Measurements from ENCODE around the gene DNAH11. TPM values are rescaled to one million over a fixed set of nuclear protein-coding genes. Genes with fewer than 3 reads are reported as not detected.
A peak's percentile ranks its signal among the peaks of the same experiment; 100 is the strongest.

The DNAH11 gene
- total and polyA plus RNA-seq, 2 donors (not counting 1 experiment from before 2014, with no cell fraction given) = 0.33 to 0.34 TPM

DNA sequence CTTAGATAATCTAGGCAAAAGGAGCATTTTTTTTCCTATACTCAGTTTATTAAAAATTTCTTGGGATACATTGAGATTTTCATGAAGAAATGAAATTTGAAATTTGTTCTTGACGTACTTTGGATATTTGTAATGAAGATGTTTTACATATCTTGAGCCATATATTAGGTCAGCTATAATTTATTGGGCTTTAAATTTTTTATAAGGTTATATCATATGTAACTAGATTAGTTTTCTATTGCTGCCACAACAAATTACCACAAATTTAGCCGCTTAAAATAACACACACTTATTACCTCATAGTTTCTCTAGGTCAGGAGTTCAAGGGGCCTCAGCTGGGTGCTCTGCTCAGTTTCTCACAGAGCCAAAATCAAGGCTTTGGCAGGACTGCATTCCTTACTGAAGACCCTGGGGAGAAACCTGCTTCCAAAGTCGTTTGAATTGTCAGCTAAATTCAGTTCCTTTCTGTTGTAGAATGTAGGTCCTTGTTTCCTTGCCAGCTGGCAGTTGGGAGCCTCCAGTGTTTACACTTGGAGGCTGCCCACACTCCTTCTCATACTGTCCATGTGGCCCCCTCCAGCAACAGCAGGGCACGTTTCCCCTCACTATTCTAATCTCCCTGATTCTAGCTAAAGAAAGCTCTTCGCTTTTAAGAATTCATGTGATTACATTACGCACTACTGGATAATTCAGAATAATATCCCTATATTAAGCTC, 42.6 kb upstream of the DNAH11 start:
- TF ChIP-seq CTCF (conservative IDR thresholded peaks at IDR 0.05 in 1 of 2, IDR thresholded peaks at IDR 0.05 in 1 of 2; ENCODE audit: low read depth in 1 of 2, low read length in 2 of 2) = no peak
- TF ChIP-seq EZH2 (IDR thresholded peaks at IDR 0.05; ENCODE audit: low read length, missing control alignments) = no peak
- H3K9me3 ChIP-seq (ENCODE audit: control insufficient read depth, insufficient read depth, low read depth, low read length) = no peaks in the 10 kb centered on the region

DNA sequence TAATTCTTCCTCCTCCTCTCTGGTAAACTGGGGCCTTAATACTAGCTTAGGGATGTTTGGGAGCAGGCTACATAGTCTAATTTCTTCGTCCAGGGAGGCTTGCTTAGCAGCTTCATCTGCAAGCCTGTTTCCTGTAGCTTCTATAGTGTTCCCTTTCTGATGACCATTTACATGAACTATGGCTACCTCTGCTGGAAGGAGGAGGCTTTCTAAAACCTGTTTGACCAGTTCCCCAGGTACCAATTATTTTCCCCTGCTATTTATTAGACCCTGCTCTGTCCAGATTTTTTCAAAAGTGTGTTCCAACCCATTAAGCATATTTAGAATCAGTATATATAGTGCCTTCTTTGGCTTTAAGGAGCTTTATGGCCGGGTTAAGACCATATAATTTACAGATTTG, 38.8 kb upstream of the DNAH11 start:
- Histone ChIP-seq H3K27me3 (ENCODE audit: control insufficient read depth, insufficient read depth, low read length) (no peaks in the 10 kb centered on the region), H3K27ac (ENCODE audit: insufficient read depth, low read length) (no peak overlapping the region), H3K4me3 (replicated peaks in 1 of 4; ENCODE audit: control extremely low read depth in 1 of 4, insufficient read depth in 1 of 4, low read depth in 3 of 4, low read length in 4 of 4) (no peak overlapping the region), H3K4me1 (ENCODE audit: control insufficient read depth, extremely low read depth, insufficient read depth, low read length) (no peaks in the 10 kb centered on the region), H3K79me2 (ENCODE audit: control insufficient read depth, insufficient read depth, low read length) (no peaks in the 10 kb centered on the region), H3K4me2 (ENCODE audit: extremely low read depth, insufficient read depth, low read length) (no peak overlapping the region), H2AFZ (ENCODE audit: low read length) (no peak overlapping the region), H3K9me3 (ENCODE audit: control insufficient read depth, insufficient read depth, low read depth, low read length) (no peaks in the 10 kb centered on the region), H3K9ac (ENCODE audit: insufficient read depth, low read length) (no peak overlapping the region), H3K36me3 (ENCODE audit: control insufficient read depth, insufficient read depth, low read length) (no peaks in the 10 kb centered on the region), H4K20me1 (ENCODE audit: control insufficient read depth, extremely low read depth, insufficient read depth, low read length) (no peaks in the 10 kb centered on the region)
- DNase-seq (ENCODE audit: low read depth in 2 of 2) = no peak
- TF ChIP-seq CTCF (conservative IDR thresholded peaks at IDR 0.05 in 1 of 2, IDR thresholded peaks at IDR 0.05 in 1 of 2; ENCODE audit: low read depth in 1 of 2, low read length in 2 of 2) (no peak), EZH2 (IDR thresholded peaks at IDR 0.05; ENCODE audit: low read length, missing control alignments) (no peak)

More for the DNA sequence above, 42.6 kb upstream of the DNAH11 start:
- Histone ChIP-seq H3K27ac (ENCODE audit: insufficient read depth, low read length) (no peak overlapping the region), H3K36me3 (ENCODE audit: control insufficient read depth, insufficient read depth, low read length) (no peaks in the 10 kb centered on the region), H3K4me1 (ENCODE audit: control insufficient read depth, extremely low read depth, insufficient read depth, low read length) (no peaks in the 10 kb centered on the region), H2AFZ (ENCODE audit: low read length) (no peak overlapping the region), H3K4me2 (ENCODE audit: extremely low read depth, insufficient read depth, low read length) (no peak overlapping the region), H3K4me3 (replicated peaks in 1 of 4; ENCODE audit: control extremely low read depth in 1 of 4, insufficient read depth in 1 of 4, low read depth in 3 of 4, low read length in 4 of 4) (no peak overlapping the region), H3K27me3 (ENCODE audit: control insufficient read depth, insufficient read depth, low read length) (no peaks in the 10 kb centered on the region), H3K9ac (ENCODE audit: insufficient read depth, low read length) (no peak overlapping the region), H3K79me2 (ENCODE audit: control insufficient read depth, insufficient read depth, low read length) (no peaks in the 10 kb centered on the region), H4K20me1 (ENCODE audit: control insufficient read depth, extremely low read depth, insufficient read depth, low read length) (no peaks in the 10 kb centered on the region)
- no peak for DNase-seq (ENCODE audit: low read depth in 2 of 2)

DNA sequence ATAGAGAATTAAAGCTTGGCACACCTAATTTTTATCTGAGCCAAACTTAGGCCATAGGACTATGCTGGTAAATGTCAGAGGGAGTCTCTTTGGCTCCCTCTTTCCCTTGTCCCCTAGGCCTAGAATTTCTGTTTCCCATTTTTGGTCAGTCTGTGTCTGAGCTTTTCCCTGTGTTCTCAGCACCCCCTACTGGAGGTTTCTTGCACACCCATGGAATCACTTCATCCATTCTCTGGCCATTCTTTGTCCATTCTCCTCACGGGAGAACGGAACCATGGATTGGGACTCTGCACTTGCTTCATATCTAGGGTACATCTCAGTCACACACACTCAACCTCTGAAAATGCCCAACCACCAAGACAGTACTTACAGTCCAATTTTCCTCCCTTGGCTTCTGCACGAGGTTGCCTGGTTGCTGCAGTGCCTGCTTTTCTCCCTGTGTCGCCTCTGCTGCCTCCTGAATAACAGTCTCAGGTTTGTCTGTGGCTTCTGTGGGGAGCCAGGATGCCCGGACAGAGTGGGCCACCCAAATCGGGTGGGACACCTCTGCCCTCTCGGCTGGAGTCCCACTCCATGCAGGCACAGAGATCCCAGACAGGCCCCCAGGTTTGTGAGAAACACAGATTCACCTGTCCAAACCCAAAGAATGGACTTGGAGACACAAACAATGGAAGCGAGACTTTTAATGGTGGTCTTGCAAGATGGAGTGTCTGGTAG, 35.1 kb upstream of the DNAH11 start:
- Histone ChIP-seq H3K9ac (ENCODE audit: insufficient read depth, low read length) (no peak overlapping the region), H2AFZ (ENCODE audit: low read length) (no peak overlapping the region), H3K27me3 (ENCODE audit: control insufficient read depth, insufficient read depth, low read length) (no peaks in the 10 kb centered on the region), H3K9me3 (ENCODE audit: control insufficient read depth, insufficient read depth, low read depth, low read length) (no peaks in the 10 kb centered on the region), H3K36me3 (ENCODE audit: control insufficient read depth, insufficient read depth, low read length) (no peaks in the 10 kb centered on the region), H3K4me3 (replicated peaks in 1 of 4; ENCODE audit: control extremely low read depth in 1 of 4, insufficient read depth in 1 of 4, low read depth in 3 of 4, low read length in 4 of 4) (no peak overlapping the region), H3K79me2 (ENCODE audit: control insufficient read depth, insufficient read depth, low read length) (no peaks in the 10 kb centered on the region), H3K4me2 (ENCODE audit: extremely low read depth, insufficient read depth, low read length) (no peak overlapping the region), H4K20me1 (ENCODE audit: control insufficient read depth, extremely low read depth, insufficient read depth, low read length) (no peaks in the 10 kb centered on the region), H3K4me1 (ENCODE audit: control insufficient read depth, extremely low read depth, insufficient read depth, low read length) (no peaks in the 10 kb centered on the region), H3K27ac (ENCODE audit: insufficient read depth, low read length) (no peak overlapping the region)
- peak; percentile 15 to 63 for DNase-seq (ENCODE audit: low read depth in 2 of 2)
- TF ChIP-seq CTCF (conservative IDR thresholded peaks at IDR 0.05 in 1 of 2, IDR thresholded peaks at IDR 0.05 in 1 of 2; ENCODE audit: low read depth in 1 of 2, low read length in 2 of 2) = peak; percentile 86 to 87
- TF ChIP-seq EZH2 (IDR thresholded peaks at IDR 0.05; ENCODE audit: low read length, missing control alignments) = no peak

Data from fibroblast of lung (primary cell).